ENCODE data around the gene TENM4.

TENM4 gene

GRCh38 chr11:78806214-78807004 lies 634.4 kb downstream of the TENM4 start:
- H3K4me3 ChIP-seq (ENCODE audit: low read depth, low read length) = no peak overlapping the region

- no peak overlapping the region for H3K4me3 ChIP-seq (ENCODE audit: low read depth, low read length)
These were observed 635.8 kb downstream of the TENM4 start for GRCh38 chr11:78804991-78805390.

GRCh38 chr11:78803995-78804394 lies 636.8 kb downstream of the TENM4 start:
- no peak overlapping the region for H3K4me3 ChIP-seq (ENCODE audit: low read depth, low read length)

- no peak overlapping the region for H3K4me3 ChIP-seq (ENCODE audit: low read depth, low read length)
These were observed 638.6 kb downstream of the TENM4 start for GRCh38 chr11:78802058-78802761.

- no peak overlapping the region for H3K4me3 ChIP-seq (ENCODE audit: low read depth, low read length)
These were observed 639.5 kb downstream of the TENM4 start for GRCh38 chr11:78801161-78801884.

- no peak overlapping the region for H3K4me3 ChIP-seq (ENCODE audit: low read depth, low read length)
These were observed 640.1 kb downstream of the TENM4 start for GRCh38 chr11:78800756-78801155.

- no peak overlapping the region for H3K4me3 ChIP-seq (ENCODE audit: low read depth, low read length)
These were observed 640.6 kb downstream of the TENM4 start for GRCh38 chr11:78800096-78800690.

- no peak overlapping the region for H3K4me3 ChIP-seq (ENCODE audit: low read depth, low read length)
These were observed 642.2 kb downstream of the TENM4 start for GRCh38 chr11:78798663-78799062.

GRCh38 chr11:78797559-78797958 lies 643.3 kb downstream of the TENM4 start:
- no peak overlapping the region for H3K4me3 ChIP-seq (ENCODE audit: low read depth, low read length)

- H3K4me3 ChIP-seq (ENCODE audit: low read depth, low read length) = no peak overlapping the region
These were observed 643.9 kb downstream of the TENM4 start for GRCh38 chr11:78796956-78797355.

GRCh38 chr11:78795621-78796261 lies 645.1 kb downstream of the TENM4 start:
- no peak overlapping the region for H3K4me3 ChIP-seq (ENCODE audit: low read depth, low read length)

GRCh38 chr11:78791964-78792363 lies 648.9 kb downstream of the TENM4 start:
- no peak overlapping the region for H3K4me3 ChIP-seq (ENCODE audit: low read depth, low read length)

GRCh38 chr11:78791254-78791653 lies 649.6 kb downstream of the TENM4 start:
- H3K4me3 ChIP-seq (ENCODE audit: low read depth, low read length) = no peak overlapping the region

GRCh38 chr11:78790784-78791183 lies 650.0 kb downstream of the TENM4 start:
- no peak overlapping the region for H3K4me3 ChIP-seq (ENCODE audit: low read depth, low read length)

- no peak overlapping the region for H3K4me3 ChIP-seq (ENCODE audit: low read depth, low read length)
These were observed 651.5 kb downstream of the TENM4 start for GRCh38 chr11:78789375-78789774.

- H3K4me3 ChIP-seq (ENCODE audit: low read depth, low read length) = no peak overlapping the region
These were observed 652.3 kb downstream of the TENM4 start for GRCh38 chr11:78788533-78788932.

- H3K4me3 ChIP-seq (ENCODE audit: low read depth, low read length) = no peak overlapping the region
These were observed 653.1 kb downstream of the TENM4 start for GRCh38 chr11:78787696-78788095.

- no peak overlapping the region for H3K4me3 ChIP-seq (ENCODE audit: low read depth, low read length)
These were observed 654.1 kb downstream of the TENM4 start for GRCh38 chr11:78786746-78787145.

- H3K4me3 ChIP-seq (ENCODE audit: low read depth, low read length) = no peak overlapping the region
These were observed 654.7 kb downstream of the TENM4 start for GRCh38 chr11:78786086-78786485.

- no peak overlapping the region for H3K4me3 ChIP-seq (ENCODE audit: low read depth, low read length)
These were observed 656.3 kb downstream of the TENM4 start for GRCh38 chr11:78784321-78785061.
